Left renal cortex interstitium (tissue), 4 donors: Measurements from ENCODE around the gene GNAQ. TPM values are rescaled to one million over a fixed set of nuclear protein-coding genes. Genes with fewer than 3 reads are reported as not detected.

Experiments
- DNase-seq, 4 donors: peaks; one replicate each; pipeline ENCODE4 v3.0.0-alpha.2; 2013; ENCODE audit warnings: low read depth in 4 of 4, low spot score in 2 of 4, missing footprints in 1 of 4
- polyA plus RNA-seq, 4 donors: library from polyadenylated mRNA; unstranded; fragments of 120-200 nt; gene quantifications; one replicate each; pipeline ENCODE4 v1.2.1, GENCODE V29; 2013; ENCODE audit not compliant: insufficient read length in 4 of 4

GNAQ gene
- polyA plus RNA-seq, 4 donors: 57.3 to 66.0 (median 59.8) TPM

- no peak for DNase-seq
Measured at GRCh38 chr9:77949751-77950436, 81.7 kb downstream of the GNAQ start.

GRCh38 chr9:77947651-77948050 is 84.0 kb downstream of the GNAQ start:
- no peak for DNase-seq

- no peak for DNase-seq
Measured at GRCh38 chr9:77946969-77947620, 84.5 kb downstream of the GNAQ start.

- no peak for DNase-seq
Measured at GRCh38 chr9:77946296-77946695, 85.3 kb downstream of the GNAQ start.

GRCh38 chr9:77945798-77946197 is 85.8 kb downstream of the GNAQ start:
- DNase-seq: no peak

GRCh38 chr9:77944556-77945243 is 86.9 kb downstream of the GNAQ start:
- DNase-seq: no peak

GRCh38 chr9:77943057-77943456 is 88.6 kb downstream of the GNAQ start:
- no peak for DNase-seq

- DNase-seq: no peak
Measured at GRCh38 chr9:77939149-77939668, 92.4 kb downstream of the GNAQ start.

GRCh38 chr9:77938163-77938562 is 93.4 kb downstream of the GNAQ start:
- DNase-seq: no peak

GRCh38 chr9:77935974-77936373 is 95.6 kb downstream of the GNAQ start:
- no peak for DNase-seq

- no peak for DNase-seq
Measured at GRCh38 chr9:77935211-77935610, 96.4 kb downstream of the GNAQ start.

- DNase-seq: no peak
Measured at GRCh38 chr9:77933976-77934375, 97.6 kb downstream of the GNAQ start.

GRCh38 chr9:77933019-77933418 is 98.6 kb downstream of the GNAQ start:
- DNase-seq: no peak

GRCh38 chr9:77929942-77930341 is 101.7 kb downstream of the GNAQ start:
- no peak for DNase-seq

GRCh38 chr9:77927265-77927664 is 104.3 kb downstream of the GNAQ start:
- no peak for DNase-seq

GRCh38 chr9:77926371-77926878 is 105.2 kb downstream of the GNAQ start:
- DNase-seq: no peak

GRCh38 chr9:77922591-77922990 is 109.0 kb downstream of the GNAQ start:
- no peak for DNase-seq

GRCh38 chr9:77917800-77918199 is 113.8 kb downstream of the GNAQ start:
- DNase-seq: no peak

- no peak for DNase-seq
Measured at GRCh38 chr9:77916820-77917219, 114.8 kb downstream of the GNAQ start.

- no peak for DNase-seq
Measured at GRCh38 chr9:77916410-77916819, 115.2 kb downstream of the GNAQ start.

GRCh38 chr9:77915744-77916143 is 115.9 kb downstream of the GNAQ start:
- DNase-seq: no peak
